Measurements from ENCODE around the gene PPIL4. TPM values are rescaled to one million over a fixed set of nuclear protein-coding genes. Genes with fewer than 3 reads are reported as not detected.

The PPIL4 gene
- total and polyA plus RNA-seq, 2 donors (not counting 3 experiments of a cell fraction or from before 2014, with no cell fraction given), result 2.2 to 27.8 TPM

DNA sequence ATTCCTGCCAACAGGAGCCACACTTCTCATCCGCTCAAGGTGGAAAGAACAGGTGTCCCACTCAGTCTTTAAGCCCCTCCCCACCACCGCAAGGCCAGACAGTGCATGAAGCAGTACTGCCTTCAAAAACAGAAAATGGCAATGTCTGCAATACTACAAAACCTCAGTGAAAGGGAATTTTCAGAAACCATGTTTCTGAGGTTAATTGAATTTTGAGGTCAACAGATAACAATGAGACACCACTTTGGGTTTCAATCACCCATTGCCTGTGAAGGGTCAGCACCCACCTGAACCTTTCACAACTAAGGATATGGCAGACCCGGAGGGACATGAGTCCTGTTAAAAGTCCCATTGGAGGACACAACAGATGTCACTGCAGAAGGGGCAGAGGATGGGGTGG, 74.0 kb downstream of the PPIL4 start:
- H3K9ac ChIP-seq (replicated peaks; ENCODE audit: extremely low read depth, insufficient read depth, low read length), result no peak overlapping the region
- no peak overlapping the region for H3K4me2 ChIP-seq (ENCODE audit: insufficient read depth, low read length)
- H3K4me3 ChIP-seq (replicated peaks in 1 of 3; ENCODE audit: insufficient read depth in 1 of 3, low read depth in 1 of 3, low read length in 3 of 3), result no peak overlapping the region
- DNase-seq (ENCODE audit: low read depth, low spot score) (no peak), FAIRE-seq (no peak)
- H3K27me3 ChIP-seq (ENCODE audit: control insufficient read depth in 2 of 2, insufficient read depth in 2 of 2, low read length in 2 of 2), result peaks cover 12 to 21% of the 10 kb centered on the region in 2 experiments
- H3K9me1 ChIP-seq (replicated peaks; ENCODE audit: control insufficient read depth, extremely low read depth, insufficient read depth, low read length), result no peaks in the 10 kb centered on the region
- no peaks in the 10 kb centered on the region for H3K9me3 ChIP-seq (replicated peaks; ENCODE audit: control insufficient read depth, insufficient read depth, low read length)
- TF ChIP-seq, protein P1, sequence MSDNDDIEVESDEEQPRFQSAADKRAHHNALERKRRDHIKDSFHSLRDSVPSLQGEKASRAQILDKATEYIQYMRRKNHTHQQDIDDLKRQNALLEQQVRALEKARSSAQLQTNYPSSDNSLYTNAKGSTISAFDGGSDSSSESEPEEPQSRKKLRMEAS (IDR thresholded peaks at IDR 0.05; ENCODE audit: insufficient read depth, insufficient read length), result no peak
- TF ChIP-seq JUN (IDR thresholded peaks at IDR 0.05; ENCODE audit: borderline replicate concordance, insufficient read depth, insufficient read length, low read depth) (no peak), FOS (IDR thresholded peaks at IDR 0.05; ENCODE audit: borderline replicate concordance, insufficient read depth, low read length) (no peak), POLR2A (IDR thresholded peaks at IDR 0.05; ENCODE audit: low read depth, low read length) (no peak), MYC (IDR thresholded peaks at IDR 0.05; ENCODE audit: low read depth, low read length) (no peak)
- no peaks in the 10 kb centered on the region for H4K20me1 ChIP-seq (replicated peaks; ENCODE audit: control insufficient read depth, extremely low read depth, insufficient read depth, low read length)
- ChIA-PET POLR2A (no interaction called here), CTCF (no interaction called here)
- BruUV-seq (replicated peaks), result no TSS peak
- no peak overlapping the region for H2AFZ ChIP-seq (ENCODE audit: low read depth, low read length)
- dilution Hi-C loops (cut with MboI; ENCODE audit: extremely low pct_ligation_motif_present, low sequenced_read_pairs), result no loop called here
- H3K36me3 ChIP-seq (ENCODE audit: control insufficient read depth in 2 of 2, extremely low read depth in 1 of 2, insufficient read depth in 2 of 2, low read length in 2 of 2), result no peaks in the 10 kb centered on the region
- H3K4me1 ChIP-seq (ENCODE audit: control insufficient read depth, extremely low read depth, insufficient read depth, low read length), result no peaks in the 10 kb centered on the region
- no peaks in the 10 kb centered on the region for H3K79me2 ChIP-seq (ENCODE audit: control insufficient read depth, insufficient read depth, low read length)
- H3K27ac ChIP-seq (ENCODE audit: insufficient read depth, low read depth, low read length), result no peak overlapping the region
- intact Hi-C loops (cut with micrococcal nuclease), result no loop called here

DNA sequence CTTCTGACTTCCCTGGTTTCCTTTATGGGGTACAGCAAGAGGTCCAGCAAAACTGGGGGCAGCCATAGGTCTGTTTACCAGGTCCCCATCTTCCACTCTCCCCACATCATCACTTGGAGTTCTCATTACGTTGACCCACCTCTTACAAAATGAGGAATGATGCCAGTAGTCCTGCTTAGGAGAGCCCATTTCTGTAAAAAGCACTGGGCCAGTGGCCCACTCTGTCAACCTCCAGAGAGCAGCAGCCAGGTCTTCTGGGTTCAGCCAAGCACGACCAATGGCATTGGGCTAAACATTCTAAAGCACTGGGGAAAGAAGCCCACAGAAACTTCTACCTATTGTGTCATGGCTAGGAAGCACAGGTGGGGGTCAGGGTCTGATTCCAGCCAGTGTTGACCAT, 74.9 kb downstream of the PPIL4 start:
- TF ChIP-seq, protein P1 (IDR thresholded peaks at IDR 0.05; ENCODE audit: insufficient read depth, insufficient read length), result no peak
- no peak for TF ChIP-seq FOS (IDR thresholded peaks at IDR 0.05; ENCODE audit: borderline replicate concordance, insufficient read depth, low read length)
- BruUV-seq (replicated peaks), result no TSS peak
- Histone ChIP-seq H3K4me1 (ENCODE audit: control insufficient read depth, extremely low read depth, insufficient read depth, low read length) (no peaks in the 10 kb centered on the region), H3K27ac (ENCODE audit: insufficient read depth, low read depth, low read length) (no peak overlapping the region), H3K36me3 (ENCODE audit: control insufficient read depth in 2 of 2, extremely low read depth in 1 of 2, insufficient read depth in 2 of 2, low read length in 2 of 2) (no peaks in the 10 kb centered on the region), H3K4me2 (ENCODE audit: insufficient read depth, low read length) (no peak overlapping the region), H4K20me1 (replicated peaks; ENCODE audit: control insufficient read depth, extremely low read depth, insufficient read depth, low read length) (no peaks in the 10 kb centered on the region), H3K79me2 (ENCODE audit: control insufficient read depth, insufficient read depth, low read length) (no peaks in the 10 kb centered on the region), H3K4me3 (replicated peaks in 1 of 3; ENCODE audit: insufficient read depth in 1 of 3, low read depth in 1 of 3, low read length in 3 of 3) (no peak overlapping the region), H3K9ac (replicated peaks; ENCODE audit: extremely low read depth, insufficient read depth, low read length) (no peak overlapping the region), H3K9me3 (replicated peaks; ENCODE audit: control insufficient read depth, insufficient read depth, low read length) (no peaks in the 10 kb centered on the region), H3K9me1 (replicated peaks; ENCODE audit: control insufficient read depth, extremely low read depth, insufficient read depth, low read length) (no peaks in the 10 kb centered on the region), H2AFZ (ENCODE audit: low read depth, low read length) (no peak overlapping the region), H3K27me3 (ENCODE audit: control insufficient read depth in 2 of 2, insufficient read depth in 2 of 2, low read length in 2 of 2) (peaks cover 12 to 21% of the 10 kb centered on the region in 2 experiments)
- dilution Hi-C loops (cut with MboI; ENCODE audit: extremely low pct_ligation_motif_present, low sequenced_read_pairs), result no loop called here
- no peak for FAIRE-seq
- POLR2A ChIA-PET, result no interaction called here
- DNase-seq (ENCODE audit: low read depth, low spot score), result no peak
- CTCF ChIA-PET, result no interaction called here
- intact Hi-C loops (cut with micrococcal nuclease), result no loop called here
